NCI-H1436 treated with DMSO at 0.1 percent for 48 hours (cell line): ENCODE measurements around the gene TRMT61B.

Source experiments
- DNase-seq: peaks from one replicate; lab custom pipeline; 2025; lab: John Stamatoyannopoulos, UW

Gene TRMT61B

DNA sequence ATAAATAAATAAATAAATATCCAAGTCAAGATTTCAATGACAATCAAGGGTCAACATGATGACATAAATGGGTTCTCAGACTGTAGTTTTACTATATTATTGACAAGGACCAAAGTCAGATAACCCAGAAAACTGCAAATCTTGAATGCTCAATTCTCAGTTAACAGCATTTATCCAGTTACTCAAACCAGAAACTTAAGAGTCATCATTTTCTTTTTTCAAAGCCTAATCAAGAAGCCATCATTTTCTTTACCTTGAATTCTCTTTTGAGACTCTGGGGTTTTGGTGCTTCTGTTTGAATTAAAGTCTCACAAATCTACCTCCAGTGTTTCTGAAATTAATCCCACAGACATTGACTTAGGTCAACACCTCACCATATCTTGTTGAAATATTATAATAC, 14.1 kb downstream of the TRMT61B start:
- no peak for DNase-seq

DNA sequence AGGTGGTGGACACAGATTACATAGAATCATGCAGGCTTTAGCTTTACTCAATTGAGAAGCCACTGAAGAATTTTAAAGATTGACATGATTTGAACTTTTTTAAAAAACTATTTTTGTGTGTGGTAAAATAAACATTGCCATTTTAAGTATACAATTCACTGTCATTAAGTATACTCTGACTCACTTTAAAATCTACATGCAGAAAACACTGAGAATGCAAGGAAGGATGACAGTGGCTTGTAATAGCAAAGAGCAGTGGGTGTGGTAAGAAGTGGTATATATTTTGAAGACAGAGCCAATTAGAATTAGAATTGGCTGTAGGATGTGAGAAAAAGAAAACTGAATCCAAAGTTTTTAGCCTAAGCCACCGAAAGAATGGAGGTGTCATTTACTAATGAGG, 14.9 kb downstream of the TRMT61B start:
- DNase-seq, result no peak

DNA sequence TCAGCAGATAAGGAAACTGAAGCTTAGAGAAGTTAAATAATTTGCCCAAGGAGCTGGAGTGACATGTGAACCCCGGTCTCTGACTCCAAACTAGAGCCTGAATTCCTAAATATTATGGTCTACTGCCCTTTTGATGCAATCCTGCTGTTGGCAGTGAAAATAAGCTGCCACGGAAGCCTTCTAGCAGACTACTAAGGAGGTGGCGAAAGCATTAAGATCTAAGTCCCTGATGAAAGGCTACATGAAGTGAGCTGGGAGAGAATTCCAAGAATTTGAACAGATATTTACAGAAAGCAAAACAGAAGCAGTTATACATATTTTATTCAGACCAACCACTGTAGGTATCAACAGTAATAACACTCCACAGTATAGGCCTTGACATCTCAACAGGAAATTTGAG, 28.1 kb downstream of the TRMT61B start:
- no peak for DNase-seq

DNA sequence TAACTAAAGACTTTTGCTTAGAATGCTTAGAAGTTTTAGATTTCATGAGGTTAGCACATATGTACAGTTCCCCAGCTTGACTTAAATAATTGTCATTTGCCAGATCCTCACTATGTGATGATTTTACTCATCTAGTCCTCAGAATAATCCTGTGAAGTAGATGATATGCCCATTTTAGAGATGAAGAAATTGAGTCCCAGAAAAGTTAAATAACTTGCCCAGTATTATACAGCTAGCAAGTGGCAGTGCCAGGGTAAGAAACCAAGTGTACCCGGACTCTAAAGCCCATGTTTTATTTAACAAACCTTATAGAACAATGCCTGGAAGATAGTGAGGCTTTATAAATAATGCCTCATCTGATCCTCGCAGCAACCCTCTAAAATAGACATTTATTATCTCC, 31.1 kb downstream of the TRMT61B start:
- DNase-seq, result no peak

DNA sequence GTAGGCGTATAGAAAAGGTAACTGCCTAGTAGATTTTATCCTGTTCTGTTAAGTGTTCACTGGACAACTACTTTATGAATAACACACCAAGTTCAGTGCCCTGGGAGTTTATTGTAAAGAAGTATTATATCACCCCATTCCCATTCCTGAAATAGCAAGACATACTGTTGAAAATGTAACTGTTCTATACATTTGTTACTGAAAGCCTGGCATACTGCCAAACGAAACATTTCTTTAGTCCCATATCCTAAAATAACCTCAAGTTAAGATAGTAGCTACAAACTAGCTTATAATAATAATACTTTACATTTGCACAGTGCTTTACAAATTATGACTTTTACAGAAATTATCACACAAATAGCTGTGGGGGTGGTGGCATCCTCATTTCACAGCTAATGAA, 34.3 kb downstream of the TRMT61B start:
- no peak for DNase-seq

DNA sequence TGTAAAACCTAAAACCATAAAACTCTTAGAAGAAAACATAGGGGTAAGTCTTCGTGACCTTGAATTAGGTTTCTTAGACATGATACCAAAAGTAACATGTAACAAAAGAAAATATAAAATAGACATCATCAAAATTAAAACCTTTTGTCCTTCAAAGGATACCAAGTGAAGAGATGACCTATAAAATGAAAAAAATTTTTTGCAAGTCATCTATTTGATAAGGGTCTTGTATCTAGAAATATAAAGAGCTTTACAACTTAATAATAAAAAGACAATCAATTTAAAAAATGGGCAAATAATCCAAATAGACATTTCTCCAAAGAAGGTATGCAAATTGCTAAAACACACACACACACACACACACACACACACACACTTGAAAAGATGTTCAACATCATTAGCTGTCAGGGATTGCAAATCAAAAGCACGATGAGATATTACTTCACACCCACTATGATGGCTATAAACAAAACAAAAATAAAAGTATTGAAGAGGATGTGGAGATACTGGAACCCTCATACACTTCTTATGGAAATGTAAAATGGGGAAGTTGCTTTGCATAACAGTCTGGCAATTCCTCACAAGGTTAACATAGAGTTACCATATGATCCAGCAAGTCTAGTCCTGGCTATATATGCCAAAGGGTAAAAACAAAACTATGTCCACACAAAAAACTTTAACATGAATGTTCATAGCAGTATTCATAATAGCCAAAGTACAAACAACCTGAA, 36.2 kb downstream of the TRMT61B start:
- DNase-seq, result no peak

DNA sequence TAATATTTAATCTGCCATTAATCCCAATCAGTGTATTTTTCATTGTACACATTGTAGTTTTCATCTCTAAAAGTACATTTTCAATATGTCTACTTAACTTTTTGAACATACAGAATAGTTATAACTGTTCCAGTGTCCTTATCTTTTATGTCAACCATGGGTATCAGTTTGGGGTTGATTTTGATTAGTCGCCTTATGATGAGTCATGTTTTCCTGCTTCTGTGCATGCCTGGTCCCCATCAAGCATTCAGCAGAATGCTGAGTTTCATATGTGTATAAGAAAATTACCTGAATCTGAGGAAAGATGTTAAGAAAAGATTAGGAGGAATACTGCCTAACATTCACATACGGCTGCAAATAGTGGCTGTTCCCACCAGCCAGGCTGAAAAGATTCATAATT, 41.7 kb downstream of the TRMT61B start:
- no peak for DNase-seq

DNA sequence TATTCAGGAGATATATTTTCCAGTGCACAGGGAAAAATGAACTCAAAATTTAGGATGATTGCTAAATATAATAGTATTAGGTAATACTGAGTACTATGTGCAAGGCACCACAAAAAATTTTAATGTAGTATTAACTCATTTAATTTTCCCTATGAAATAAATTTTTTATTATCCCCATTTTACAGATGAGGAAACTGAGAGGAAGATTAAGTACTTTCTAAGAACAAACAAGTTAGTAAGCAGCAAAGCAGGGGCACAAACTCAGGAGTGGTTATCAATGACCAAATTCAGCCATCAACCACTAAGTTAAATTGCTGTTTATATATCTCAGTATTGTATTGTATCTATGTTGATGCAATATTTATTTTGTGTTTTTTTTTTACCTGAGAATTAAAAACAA, 45.2 kb downstream of the TRMT61B start:
- no peak for DNase-seq

DNA sequence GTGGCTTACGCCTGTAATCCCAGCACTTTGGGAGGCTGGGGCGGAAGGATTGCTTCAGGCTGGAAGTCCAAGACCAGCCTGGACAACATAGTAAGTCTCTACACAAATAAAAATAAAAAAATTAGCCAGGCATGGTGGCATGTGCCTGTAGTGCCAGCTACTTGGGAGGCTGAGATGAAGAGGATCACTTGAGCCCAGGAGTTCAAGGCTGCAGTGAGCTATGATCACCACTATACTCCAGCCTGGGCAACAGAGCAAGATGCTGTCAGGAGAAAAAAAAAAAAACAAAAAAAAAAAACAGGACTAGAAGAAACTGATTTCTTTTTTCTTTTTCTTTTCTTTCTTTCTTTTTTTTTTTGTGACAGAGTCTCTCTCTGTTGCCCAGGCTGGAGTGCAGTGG, 45.9 kb downstream of the TRMT61B start:
- no peak for DNase-seq

DNA sequence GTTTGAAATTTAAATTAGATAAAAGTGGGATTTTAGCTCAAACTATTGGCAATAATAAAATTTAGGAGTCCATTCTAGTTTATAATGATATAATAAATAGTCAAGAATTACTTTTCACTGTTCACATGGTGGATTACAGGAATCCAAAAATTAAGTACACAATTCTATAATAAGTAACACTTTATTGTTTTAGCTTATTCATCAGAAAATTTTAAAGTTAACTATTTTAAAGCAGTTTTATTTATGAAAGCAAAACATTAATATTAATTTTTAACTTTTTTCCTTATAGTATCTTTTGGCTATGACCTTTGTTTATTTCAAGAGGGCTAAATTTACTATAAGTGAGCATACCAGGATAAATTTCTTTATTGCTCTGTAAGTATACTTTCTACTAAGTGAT, 48.1 kb downstream of the TRMT61B start:
- no peak for DNase-seq

DNA sequence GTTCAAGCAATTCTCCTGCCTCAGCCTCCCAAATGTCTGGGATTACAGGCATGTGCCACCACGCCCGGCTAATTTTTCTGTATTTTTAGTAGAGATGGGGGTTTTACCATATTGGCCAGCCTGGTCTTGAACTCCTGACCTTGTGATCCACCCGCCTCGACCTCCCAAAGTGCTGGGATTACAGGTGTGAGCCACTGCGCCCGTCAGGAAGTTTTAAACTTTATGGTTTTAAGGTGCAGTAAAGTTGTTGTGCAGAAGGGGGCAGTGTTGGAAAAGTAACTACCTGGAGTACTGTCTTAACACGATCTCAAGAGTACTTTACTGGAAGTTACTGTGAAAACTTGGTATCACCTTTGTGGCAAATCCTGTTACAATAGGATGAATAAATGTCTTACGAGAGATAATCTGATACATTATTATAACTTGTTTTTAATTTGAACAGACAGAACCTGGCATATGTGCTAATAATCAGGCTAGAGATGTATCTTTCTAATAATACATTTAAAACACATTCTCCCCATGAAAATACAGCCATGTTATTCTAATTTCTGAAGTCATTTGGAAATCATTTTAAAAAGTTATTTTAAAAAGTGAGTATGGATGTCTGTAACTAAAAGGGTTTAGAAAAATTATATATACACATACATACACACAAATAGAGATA, 48.7 kb downstream of the TRMT61B start:
- DNase-seq, result no peak

DNA sequence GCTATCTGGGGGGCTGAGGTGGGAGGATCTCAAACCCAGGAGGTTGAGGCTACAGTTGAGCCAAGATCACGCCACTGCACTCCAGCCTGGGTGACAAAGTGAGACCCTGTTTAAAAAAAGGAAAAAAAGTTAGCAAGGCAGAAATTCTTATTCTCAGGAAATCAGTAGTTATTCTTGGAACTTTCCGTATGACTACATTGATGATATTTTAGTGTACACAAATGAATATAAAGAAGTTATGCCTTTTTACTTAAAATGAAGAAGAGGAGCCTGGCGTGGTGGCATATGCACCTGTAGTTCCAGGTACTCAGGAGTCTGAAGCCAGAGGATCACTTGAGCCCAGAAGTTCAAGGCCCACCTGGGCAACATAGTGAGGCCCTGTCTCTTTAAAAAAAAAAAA, 52.1 kb downstream of the TRMT61B start:
- DNase-seq, result no peak

DNA sequence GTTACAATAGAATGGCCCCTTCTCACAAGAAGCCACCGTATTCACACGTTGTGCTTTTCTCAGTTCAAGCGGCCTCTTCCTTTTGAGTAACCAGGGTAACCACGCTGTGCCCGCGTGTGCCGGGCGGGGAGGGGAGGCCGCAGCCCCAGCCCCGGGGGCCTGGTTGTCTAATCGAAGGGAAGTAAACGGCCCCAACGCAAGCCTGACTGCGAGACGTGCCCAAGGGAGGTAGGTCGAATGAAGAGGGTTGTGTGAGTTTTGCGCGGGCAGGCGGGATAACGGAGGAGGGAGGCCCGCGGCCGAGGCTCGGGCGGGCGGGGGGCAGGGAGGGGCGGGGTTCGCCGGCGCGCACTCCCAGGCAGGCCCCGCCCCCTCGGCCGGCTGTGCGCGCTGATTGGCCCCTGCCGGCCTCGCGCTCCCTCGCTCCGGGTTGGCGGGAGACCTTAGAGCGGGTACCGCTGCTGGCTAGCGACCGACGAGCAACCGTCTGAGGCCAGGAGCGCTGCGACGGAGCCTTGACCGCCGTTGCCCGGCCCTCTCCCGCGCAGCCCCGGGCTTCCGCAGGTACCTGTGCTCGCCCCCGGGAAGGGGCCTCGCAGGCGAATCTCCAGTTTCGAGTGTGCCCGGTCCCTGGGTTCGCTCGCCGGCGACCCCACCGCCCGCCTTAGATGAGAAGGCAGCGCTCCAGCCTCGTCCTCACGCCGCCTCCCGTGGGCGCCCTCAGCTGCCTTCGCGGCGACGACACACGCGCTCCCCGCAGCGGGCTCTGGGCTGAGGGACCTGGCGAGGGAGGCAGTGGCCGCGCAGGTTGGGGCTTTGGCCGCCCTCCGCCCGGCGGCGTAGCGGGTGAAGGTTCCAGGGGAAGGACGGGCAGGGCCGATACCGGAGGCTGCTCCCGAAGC, 59.5 kb downstream of the TRMT61B start, which contains the start of gene SPDYA:
TSS of gene SPDYA (plus strand) at position 451 of the 902 bp plus-strand sequence. CDS start 5,181 bp downstream, outside the sequence.
- DNase-seq, result no peak

DNA sequence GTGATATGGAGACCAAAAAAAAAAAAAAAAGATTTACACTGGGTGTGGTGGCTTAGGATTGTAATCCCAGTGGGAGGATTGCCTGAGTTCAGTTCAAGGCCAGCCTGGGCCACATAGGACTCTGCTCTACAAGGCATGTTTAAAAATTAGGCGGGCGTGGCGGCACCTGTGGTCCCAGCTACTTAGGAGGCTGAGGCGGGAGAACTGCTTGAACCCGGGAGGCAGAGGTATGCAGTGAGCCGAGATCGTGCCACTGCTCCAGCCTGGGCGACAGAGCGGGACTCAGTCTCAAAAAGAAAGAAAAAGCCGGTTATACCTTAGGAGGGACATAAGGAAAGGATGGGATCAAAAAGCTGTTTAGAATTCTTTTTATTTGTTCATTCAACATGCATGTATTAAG, 60.2 kb downstream of the TRMT61B start:
- no peak for DNase-seq

DNA sequence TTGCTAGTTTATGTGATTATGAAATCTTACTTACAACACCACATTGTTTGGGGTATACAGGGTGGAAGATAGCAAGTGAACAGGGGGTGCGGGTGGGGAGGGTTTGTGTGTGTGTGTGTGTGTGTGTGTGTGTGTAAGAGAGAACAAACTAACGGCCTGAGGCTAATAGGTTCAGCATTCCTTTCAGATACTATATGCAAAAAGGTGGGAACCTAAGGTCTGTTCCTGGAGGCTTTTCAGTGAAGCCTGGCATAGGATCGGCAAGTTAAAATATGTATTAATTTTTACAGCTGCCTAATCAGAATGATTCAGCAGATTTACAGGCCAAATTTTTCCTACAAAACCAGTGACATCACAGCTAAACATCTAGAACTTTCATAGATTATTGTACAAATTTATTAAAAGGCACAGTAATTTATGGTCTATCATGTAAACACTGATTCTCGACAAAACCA, 67.1 kb downstream of the TRMT61B start:
- DNase-seq, result no peak

DNA sequence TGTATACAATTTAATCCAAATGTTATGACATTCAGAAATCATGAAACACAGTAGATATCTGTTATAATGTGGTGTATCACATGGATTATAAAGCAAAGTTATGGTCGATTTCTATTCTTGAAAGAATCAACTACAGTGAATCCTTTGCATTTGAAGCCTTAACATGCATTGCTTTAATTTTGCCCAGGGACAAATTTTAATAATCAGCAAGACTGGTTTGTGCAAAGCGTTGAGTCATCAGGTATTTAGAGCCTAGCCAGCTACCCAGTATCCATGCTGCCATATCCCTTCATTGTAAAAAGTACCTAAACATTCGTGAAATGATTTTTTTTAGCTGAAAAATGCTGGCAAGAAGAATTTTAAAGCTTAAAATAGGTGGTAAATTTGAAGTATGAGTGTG, 68.4 kb downstream of the TRMT61B start:
- no peak for DNase-seq
